Measurements from ENCODE around the gene ZNF480.

GRCh38 chr19:52366414-52366824, 69.5 kb downstream of the ZNF480 start:
- no peak for TF ChIP-seq EZH2phosphoT487 (IDR thresholded peaks at IDR 0.05; ENCODE audit: low read depth)
- no peak for TF ChIP-seq CTCF (IDR thresholded peaks at IDR 0.05; ENCODE audit: low read depth, low read length)

Measured in OCI-LY3 (cell line).